HG03045 (cell line): ENCODE measurements around the gene RNLS.
"Not testable (repeated sequence)": the region's sequence is repeated elsewhere in the genome, so short reads cannot be mapped to it uniquely, and the experiment has no call there.

Source experiments
- ATAC-seq: cut with Tn5 transposase; IDR thresholded peaks from one replicate; pipeline ENCODE4 v1.9.1; 2021; ENCODE audit warnings: mild to moderate bottlenecking, moderate library complexity; ENCODE audit not compliant: unreplicated experiment

The RNLS gene

DNA sequence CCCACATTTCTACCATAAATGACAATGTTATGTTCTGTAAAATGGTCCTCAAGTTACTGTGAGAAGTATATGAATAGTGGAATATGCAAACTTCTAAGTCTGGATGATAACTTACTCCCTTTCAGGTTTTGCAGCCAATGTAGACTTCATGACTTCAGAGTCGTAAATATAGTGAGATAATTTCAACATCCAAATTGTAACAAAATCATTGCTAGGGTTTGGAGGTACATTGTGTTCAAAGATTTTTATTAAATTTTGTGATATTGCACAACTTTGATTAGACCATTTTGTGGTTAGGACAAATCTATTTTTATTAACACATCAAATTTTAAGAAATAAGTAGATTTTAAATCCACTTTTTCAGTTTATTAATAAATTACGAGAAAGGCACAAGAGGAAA is 270.3 kb downstream of the RNLS start:
- ATAC-seq, result no peak

DNA sequence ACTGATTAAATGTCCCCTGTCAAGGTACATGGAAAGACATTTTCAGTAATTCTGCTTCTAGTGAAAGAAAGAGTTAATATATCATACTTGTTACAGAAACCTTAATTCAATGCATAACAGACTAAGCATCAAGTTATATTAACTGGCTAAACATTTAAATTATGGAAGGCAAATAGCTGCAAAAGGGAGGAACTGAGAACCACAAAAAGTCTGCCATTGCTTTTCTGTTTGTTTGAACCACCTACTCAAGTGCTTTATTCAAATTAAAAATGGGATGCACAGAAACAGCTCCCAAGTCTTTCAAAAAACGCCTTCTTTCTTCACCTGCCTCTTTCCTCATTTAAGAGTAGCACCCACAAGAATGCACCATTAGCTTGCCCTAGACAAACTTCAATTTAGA is 271.9 kb downstream of the RNLS start:
- ATAC-seq, result no peak

DNA sequence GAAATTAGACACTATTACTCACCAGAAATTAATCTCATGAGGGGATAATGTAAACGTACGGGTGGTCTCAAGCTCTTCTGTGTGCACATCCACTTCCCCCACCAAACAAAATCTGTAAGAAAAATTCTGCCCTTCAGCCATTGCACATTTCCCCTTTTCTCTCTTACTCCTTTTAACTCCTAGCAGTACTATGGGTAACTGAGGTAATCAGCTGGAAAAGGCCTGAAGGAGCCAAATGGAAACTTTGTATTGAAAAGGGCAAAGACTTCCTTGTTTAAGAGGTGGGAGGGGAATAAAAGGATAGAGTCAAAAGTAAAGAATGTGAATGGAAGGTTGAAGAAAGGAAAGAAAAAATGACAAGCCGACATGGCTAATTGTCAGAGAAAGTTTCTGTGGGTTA is 273.8 kb downstream of the RNLS start:
- ATAC-seq, result no peak

DNA sequence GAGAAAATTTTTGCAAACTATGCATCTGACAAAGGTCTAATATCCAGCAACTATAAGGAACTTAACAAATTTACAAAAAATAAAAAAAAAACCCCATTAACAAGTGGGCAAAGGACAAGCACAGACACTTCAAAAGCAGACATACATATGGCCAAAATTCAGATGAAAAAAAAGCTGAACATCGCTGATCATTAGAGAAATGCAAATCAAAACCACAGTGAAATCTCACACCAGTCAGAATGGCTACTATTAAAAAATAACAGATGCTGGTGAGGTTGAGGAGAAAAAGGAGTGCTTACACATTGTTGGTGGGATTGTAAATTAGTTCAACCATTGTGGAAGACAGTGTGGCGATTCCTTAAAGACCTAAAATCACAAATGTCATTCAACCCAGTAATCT is 274.8 kb downstream of the RNLS start:
- ATAC-seq, result not testable (repeated sequence)

DNA sequence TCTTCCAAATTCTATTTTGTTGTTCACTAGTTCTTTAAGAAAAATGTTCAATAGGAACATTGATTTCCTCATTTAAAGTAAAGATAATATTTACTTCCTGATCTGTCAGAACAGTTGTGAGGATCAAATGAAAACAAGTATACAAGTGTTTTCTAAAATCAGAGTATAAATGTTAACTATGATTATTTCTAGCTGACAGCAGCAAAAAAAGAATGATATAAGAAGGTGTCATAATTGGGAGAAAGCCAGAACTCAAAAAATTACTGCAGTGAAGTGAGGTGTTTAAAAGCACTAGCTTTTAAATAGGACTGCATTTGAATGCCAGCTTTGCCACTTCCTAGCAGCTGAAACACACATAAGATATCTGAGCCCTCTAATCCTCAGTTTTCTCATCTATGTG is 283.3 kb downstream of the RNLS start:
- ATAC-seq, result no peak

DNA sequence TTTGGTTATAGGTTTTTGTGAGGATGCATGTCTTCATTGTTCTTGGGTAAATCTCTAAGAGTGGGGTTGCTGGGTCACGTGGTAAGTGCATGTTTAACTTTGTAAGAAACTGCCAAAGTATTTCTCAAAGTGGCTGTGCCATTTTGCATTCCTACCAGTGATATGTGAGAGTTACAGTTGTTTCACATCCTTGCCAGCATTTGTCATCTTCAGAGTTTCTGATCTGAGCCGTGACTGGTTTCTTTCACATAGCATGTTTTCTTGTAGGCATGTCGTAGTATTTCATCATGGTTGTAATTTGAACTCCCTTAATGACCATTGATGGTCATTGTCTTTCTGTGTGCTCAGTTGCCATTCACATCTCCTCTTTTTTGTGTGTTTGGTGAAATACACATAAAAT is 286.0 kb downstream of the RNLS start:
- ATAC-seq, result no peak

DNA sequence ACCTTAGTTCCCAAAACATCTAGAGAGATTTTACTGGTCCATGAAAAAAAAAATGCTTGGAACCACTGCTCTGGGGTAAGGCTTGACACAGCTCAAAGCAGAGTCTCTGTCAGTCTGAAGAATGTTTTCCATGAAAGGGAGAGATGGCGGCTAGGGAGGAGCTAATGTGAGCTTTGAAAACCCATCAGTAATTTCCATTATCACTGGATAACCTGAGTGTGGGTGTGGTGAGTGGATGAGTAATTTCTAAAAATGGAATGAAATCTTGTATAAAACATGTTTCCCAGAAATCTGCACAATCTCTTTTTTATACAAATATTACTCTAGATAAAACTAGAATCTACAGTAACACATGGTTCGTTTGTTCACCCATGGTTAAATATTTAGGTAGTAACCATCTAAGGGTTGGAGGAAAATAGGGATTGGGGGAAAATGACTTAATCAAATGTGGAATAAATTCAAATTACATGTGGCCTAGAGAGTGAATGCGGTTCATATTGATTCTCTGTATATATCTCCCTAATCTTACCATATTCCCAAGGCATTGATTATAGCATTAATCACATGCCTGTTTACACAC is 289.4 kb downstream of the RNLS start:
- no peak for ATAC-seq

DNA sequence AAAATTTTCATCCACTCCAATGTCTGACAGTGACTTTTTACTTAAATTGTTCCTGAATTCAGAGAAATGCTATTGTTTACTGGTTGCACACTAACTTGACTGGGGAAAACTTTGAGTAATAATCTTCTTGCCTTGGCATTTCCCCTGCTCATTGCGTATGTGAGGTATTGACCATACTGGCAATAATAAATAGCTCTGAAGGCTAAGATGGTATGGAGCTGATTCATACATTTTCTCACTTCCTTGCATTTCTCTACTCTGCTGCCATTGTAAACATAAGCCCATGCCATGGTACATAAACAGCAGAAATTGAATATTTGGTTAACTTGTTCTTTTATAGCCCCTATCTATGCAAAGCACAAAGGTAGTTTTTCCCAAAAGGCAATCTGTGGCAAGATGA is 290.0 kb downstream of the RNLS start:
- ATAC-seq, result no peak

DNA sequence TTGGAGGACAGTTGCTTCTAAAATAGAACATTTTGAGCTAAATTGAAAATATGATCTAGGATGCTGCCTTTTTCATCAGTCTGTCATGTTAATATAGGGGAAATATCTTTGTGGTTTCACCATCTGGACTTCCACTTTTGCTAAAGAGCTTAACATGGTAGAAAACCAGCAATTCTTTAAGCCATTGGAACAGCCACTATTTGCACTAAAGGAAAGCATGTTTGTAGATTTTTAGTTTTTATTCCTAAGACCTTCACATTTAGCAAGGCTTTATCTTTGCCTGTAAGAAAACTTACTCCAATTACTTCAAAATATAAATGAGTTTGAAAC is 291.0 kb downstream of the RNLS start:
- ATAC-seq, result no peak

DNA sequence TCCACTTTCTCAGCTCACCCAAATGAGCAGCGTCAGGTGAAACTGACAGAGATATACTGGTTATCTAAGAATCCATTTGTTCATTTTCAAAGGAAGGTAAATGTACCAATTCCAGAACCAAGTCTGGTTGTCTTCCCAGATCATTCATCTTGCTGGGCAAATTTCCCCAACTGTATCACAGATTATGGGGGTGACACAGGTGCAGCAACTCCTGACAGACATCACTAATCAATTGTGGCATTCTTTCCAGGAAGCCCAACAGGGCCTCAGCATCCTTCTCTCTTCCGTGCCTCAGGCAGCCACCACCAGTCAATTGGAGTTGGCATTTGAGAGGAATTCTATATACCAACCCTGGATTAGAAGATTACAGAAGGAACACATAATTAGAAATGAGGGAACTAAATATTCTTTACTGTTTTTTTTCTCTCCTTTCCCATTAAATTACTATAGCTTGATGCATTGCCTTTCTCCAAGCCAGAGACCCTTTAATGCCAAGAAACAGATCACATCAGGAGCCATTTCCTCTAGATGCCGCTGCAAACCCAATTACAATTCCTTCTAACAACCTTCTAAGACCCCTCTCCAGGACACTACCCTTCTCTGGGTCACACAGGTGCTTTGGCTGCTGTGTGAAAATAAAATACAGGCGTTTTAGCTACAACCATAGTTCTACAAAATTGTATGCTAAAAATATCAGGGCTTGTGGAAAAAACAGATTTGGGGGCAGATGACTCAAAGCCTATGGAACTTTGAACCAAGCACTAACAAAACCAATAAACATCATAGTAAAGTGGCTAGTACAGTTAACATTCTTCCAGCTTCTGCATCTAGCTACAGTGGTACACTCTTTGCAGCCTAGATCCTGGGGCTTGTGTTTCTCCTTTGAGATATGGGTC is 291.6 kb downstream of the RNLS start:
- ATAC-seq, result no peak

DNA sequence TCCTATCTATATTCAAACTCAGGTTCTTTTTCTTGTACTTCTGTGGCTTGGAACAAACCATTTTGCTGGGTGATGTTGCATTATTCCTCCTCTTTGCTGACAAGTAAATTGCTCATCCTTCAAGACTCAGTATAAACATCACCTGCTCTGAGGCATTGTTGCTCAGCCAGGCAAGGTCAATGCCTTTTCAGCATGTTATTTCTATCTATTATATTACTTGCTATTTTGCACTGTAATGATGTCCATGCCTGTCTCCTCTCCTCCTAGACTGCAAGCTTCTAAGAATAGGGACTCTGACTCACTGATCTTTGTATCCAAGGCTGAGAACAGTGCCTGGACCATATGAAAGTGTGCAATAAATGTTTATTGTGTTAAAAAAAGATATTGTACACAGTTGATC is 293.8 kb downstream of the RNLS start:
- no peak for ATAC-seq

DNA sequence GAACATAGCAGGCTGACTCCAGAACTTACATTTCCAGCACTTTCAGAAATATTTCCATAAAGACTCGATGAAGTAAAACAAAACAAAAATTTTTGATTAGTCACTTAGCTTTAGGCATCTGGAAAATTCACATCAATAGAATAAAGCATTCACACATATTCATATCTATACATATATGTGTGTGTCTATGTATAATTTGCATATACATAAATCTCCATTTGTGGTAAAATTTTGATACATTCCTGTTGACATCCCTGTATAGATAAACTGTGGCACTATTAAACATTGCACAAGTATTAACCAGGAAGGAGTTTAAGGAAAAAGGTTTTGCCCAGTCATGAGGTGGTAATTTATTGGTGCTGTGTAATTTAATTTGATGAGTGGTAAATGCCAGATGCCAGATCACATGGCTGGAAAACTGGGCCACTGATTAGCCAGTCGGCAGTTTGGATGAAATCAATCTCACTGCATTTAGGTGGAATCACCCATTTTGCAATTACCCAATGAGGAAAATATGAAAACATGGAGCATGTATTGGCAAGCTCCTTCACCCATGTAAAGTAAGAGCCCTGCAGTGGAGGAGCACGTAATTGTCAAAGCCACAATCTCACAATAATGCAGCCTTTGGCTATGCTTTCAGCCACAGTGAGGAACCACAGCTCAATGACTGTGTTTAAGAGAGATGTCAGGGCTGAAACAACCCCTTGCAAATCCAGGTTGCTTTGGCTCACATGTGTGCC is 294.6 kb downstream of the RNLS start:
- ATAC-seq, result no peak

DNA sequence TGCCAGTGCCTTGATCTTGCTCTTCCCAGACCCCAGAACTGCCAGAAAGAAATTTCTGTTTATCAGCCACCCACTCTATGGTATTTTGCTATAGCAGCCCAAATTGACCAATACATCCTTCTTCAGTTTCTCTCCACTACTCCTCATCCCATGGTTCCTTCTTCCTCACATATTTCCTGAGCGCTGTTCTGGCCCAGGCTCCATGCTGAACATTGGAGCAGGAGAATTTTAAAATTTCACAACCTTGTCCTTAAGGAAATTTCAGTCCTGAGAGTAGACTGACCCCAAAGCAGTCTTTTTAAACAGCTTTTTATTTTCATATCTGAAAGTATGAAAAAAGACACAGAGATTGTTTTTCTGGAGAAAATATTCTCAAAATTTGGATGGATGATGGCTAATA is 297.1 kb downstream of the RNLS start:
- ATAC-seq, result no peak

DNA sequence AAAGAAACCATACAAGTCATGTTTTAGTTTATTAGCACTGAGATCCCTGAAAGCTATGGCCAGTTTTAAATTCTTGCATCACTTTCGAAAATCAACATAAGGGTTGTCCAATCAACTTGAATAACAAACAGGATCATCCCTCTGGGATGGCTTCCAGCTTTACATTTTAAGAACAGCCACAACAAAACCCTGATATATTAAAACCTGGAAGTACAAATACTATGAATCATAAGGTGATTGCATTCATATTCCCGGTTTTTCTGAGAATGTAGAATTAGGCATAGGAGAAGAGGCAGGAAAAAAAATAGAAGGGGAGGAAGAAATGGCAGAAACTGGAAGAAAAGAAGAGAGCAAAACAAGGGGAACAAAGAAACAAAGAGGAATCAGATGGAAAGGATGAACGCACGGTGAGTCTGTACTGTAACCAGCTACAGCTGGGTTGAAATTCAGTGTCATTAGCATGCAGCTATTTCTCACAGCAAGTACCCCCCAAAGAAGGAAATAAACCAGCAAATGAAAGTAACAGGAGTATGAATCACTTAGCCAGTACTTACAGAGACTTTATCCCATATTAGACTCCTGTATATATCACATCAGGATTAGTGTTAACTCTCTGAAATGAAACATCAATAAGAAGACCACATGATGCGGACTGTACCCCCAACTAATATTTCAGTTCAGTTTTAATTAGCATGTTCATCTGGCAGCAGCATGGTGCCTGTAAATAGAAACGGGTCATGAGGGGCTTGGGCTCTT is 301.3 kb downstream of the RNLS start:
- ATAC-seq, result no peak

DNA sequence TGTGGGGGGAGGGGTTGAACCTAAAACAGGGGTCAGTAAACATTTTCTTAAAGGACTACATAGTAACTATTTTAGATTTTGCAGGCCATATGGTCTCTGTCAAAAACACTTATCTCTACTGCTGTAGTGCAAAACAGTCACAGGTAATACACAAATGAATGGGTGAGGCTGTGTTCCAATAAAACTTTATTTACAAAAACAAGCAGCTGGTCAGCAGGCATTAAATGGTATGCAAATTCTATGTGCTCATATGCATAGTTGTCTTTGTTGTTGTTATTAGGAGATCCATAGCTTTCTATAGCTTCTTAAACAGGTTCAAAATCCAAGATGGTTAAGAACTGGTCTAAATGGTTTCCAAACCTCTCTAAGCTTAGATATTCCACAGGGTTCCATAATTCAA is 302.6 kb downstream of the RNLS start:
- ATAC-seq, result no peak

DNA sequence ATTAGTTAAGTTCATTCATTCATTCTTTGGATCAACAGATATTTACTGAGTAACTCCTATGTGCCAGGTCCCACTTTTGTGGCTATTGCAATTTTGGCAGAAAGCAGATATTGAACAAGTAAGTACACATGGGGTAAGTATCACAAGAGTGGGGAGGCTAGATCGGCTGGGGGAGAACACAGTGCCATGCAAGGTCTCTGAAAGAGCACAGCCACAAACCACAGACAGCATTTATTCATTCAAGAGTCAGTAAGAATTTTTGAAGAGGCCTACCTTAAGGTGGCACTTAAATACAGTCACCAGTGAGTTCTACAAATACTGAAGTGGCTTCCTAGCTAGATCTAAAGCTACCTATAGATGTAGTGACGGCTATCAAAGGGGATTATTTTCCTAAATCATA is 304.2 kb downstream of the RNLS start:
- no peak for ATAC-seq

DNA sequence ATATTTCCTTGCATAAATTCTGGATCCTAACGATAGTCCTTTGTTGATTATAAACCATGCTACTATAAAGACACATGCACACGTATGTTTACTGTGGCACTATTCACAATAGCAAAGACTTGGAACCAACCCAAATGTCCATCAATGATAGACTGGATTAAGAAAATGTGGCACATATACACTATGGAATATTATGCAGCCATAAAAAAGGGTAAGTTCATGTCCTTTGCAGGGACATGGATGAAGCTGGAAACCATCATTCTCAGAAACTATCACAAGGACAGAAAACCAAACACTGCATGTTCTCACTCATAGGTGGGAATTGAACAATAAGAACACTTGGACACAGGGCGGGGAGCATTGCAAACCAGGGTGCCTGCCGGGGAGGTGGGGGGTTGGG is 306.2 kb downstream of the RNLS start:
- not testable (repeated sequence) for ATAC-seq

DNA sequence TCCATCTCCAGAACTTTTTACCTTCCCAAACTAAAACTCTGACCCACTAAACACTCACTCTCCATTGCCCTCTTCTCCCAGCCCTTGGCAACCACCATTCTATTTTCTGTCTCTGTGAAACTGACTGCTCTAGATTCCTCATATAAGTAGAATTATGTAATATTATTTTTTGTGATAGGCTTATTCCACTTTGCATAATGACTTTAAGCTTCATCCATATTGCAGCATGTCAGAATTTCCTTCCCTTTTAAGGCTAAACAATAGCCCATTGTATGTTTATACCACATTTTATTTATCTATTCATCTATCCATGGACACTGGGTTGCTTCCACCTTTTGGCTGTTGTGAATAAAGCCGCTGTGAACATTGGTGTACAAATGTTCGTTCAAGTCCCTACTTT is 308.8 kb downstream of the RNLS start:
- no peak for ATAC-seq

DNA sequence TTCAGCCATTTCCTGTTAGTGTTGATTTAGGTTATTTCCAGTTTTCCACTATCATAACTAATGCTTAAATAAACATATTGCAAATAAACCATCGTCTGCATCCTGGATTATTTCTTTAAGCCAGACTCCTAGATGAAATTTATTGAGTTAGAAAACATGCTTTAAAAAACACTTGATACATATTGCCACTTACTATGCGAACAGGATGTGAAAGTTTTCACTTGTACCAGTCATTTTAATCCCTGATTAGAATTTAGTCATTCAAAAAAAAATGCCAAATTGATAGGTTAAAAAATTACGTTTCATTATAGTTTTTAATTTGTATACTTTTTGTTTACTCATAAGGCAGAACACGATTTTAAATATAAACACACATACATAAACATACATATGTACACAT is 309.6 kb downstream of the RNLS start:
- no peak for ATAC-seq

DNA sequence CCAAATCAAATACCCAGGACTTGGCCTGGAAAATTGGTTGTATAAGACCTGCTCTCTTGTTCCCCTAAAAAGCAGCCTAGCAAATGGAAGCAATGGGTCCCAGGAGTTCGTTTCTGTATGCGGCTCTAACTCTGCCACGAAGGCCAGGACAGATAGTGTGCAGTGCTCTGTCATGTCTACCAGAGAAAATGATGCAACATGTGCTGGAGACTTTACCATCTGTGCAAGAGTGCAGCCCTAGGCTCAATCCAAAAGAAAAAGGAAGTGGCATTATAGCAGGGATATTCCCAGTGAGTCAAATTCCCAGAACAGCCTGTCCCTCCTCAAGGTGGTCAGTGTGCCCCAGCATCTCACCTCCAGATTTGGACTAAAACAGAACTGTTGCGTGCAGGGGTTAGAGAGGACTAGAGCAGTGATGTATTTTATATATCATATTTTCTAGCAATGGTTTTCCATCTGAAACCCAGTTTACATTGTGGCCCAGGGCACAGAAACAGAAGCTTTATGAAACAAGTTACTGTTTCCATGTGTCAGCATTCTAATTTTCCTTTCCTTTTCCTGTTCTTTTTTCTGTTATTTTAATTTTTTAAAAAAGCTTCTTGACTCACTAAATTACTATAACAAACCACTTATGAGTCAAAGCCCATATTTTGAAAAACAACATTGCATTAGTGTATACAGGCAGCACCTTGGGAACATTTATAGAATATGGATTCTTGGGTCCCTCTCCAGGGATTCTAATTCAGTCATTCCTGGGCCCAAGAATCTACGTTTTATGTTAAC is 311.2 kb downstream of the RNLS start:
- ATAC-seq, result peak; percentile 35
